ENCODE measurements around the gene GOLGA6C.
"Not testable (repeated sequence)": the region's sequence is repeated elsewhere in the genome, so short reads cannot be mapped to it uniquely, and the experiment has no call there.

The GOLGA6C gene

DNA sequence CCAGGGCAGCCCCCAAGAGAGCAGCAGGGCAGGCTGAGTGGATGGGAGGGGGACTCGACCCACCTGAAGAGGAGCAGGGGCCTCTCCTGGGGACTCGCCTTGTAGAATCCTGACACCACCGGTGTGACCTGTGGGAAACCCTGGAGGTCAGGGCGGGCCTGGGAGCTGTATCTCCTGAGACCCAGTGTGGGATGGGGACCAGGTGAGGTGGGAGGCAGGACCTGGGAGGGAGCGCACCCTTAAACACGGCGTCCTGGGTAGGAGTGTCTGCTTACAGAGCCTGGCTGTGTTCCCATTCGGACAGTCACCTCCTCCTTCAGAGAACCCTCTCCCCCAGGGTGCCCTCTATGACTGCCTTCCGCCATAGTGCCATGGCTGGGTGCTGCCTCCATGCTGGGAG lies 29.3 kb upstream of the GOLGA6C start:
- no peak for FAIRE-seq

- no peak for FAIRE-seq
Observed at GRCh38 chr15:75229191-75230015, 28.7 kb upstream of the GOLGA6C start.

- FAIRE-seq: no peak
Observed at GRCh38 chr15:75230016-75230343, 28.2 kb upstream of the GOLGA6C start.

DNA sequence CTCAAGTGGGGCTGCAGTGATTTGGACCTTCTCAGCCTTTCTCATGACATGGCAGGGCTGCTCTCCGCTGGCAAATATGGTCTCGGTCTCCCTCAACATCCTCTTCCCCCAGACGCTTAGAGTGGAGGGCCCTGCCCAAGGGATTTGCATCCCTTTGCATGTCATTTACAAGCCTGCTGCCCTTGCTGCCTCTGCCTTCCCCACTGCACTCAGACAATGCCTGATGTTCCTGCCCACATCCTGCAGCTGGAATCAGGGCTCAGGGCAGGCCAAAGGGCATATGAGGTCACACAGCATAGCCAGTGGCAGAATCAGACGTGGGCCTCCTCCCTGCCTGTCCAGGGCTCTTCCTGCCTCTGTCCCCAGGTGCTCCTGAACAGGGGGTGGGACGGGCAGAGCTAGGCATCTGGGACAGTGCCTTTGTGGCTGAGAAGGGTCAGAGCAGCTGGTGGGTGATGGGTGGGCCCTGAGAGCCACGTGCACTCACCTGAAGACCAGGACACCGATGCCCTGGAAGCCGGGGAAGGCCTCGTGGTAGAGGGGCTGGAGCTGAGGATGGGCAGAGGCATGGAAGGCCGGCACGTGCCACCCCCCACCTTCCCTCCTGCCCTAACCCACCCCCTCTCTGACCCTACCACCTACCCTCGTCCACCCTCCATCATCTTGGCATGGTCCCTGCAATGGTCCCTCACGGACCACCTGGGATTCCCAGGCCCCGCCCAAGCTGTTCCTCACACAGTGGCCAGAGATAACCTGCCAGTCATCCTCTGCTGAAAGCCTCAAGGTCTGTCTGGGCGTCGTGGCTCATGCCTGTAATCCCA lies 27.4 kb upstream of the GOLGA6C start:
- no peak for FAIRE-seq

DNA sequence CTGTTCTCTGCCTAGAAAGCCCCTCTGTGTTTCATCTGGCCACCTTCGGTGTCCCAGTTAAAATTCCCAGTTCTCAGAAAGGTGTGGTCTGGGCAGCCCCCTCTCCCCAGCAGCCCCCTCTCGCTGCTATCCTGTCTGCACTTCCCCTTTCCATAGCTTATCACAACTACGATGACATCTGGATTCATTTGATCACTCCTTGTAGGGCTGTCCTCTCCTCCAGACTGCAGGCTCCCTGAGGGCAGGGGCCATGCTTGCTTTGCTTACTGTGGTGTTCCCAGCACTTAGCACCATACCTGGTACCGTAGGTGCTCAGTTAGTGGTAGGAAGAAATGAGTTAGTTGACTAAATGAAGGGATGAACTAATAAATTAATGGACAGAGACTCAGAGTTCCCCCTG lies 26.3 kb upstream of the GOLGA6C start:
- FAIRE-seq: no peak

GRCh38 chr15:75232252-75232813 lies 25.8 kb upstream of the GOLGA6C start:
- no peak for FAIRE-seq

DNA sequence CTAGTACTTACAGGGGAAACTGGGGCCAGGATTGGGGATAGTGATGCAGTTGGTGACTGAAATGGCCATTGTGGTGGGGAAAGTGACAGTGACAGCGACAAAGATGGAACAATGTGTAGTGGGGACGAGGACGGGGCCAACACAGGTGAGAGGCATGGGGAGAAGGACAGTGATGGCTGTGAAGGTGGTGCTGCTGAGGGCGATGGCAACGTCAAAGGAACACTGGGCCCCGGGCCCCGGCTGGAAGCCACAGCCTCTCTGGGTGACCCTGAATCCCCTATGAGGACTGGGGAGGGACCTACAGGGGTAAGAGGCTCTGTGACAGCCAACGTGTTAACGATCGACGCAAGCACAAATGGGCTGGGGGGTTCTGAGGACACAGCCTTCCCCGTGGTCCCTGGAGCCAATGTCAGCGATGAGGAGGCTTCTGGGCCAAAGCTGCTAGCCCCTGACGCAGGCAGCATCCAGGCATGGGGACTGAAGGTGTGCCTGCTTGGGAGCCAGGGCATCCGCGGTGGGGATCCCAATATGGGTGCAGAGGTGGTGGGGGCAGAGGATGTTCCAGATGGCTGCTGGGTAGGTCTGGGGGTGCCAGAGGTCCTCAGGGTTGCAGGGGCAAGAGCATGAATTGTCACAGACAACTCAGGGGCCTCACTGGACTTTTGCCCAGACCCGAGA lies 25.2 kb upstream of the GOLGA6C start:
- FAIRE-seq: no peak

DNA sequence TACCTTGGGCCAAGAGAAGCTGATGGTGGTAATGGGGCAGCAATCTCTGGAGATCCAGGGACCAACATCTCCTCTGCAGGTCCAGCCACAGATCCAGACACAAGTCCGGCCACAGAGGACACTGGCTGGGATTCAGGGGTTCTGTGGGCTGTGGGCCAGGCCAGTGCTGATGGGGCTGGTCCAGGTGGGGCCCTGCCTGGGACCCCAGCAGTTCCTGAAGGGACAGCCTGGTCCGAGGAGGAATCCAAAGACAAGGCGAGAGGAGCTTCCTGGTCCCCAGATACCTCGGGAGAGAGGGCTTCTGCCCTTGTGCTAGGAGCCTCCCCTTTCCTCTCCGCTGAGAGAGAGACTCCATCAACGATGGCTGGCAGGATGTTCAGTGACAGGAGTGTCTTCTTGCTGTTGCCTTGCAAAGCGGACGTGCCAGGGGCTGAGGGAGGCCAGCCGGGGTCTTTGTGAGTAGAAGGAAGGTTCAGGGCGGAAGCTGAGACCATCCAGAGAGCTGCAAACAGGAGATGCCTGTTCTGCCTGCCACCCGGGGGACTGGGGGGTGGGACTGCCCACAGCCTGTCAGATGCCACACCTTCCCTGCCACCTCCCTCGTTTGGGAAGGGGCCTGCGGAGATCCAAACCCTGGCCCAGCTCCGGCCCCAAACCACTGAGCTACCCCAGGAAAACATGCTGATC lies 24.5 kb upstream of the GOLGA6C start:
- FAIRE-seq: no peak

GRCh38 chr15:75234191-75234810 lies 23.8 kb upstream of the GOLGA6C start:
- FAIRE-seq: no peak

DNA sequence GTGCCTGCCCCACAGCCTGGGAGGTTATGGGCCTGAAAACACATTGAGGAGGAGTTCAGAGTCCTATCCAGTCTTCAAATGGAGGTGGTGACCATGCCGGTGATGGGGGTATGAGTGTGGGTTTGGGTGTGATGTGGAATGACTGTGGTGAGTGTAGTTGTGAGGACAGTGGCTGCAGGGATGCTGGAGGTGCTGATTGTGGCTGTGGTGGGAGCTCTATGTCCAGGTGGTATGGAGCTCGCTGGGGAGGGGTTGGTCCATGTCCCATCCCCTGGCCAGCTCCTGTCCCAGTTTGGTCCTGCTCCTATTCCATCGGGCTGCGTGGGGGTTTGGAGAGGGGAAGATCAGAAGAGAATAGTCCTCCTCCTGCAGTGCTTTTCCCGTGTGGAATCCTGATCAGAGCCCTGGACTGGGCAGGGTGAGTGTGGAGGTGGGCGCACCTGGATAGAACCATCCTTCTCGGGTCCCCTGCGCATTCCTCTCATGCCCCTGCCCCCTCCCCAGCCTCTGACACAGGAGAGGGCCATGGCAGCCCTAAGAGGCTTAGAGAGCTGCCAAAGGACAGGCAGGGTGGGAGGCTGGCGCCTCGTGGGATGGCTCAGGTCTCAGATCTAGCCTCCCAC lies 23.0 kb upstream of the GOLGA6C start:
- no peak for FAIRE-seq

GRCh38 chr15:75235760-75236729 lies 22.1 kb upstream of the GOLGA6C start:
- no peak for FAIRE-seq

- FAIRE-seq: no peak
Observed at GRCh38 chr15:75237316-75237982, 20.7 kb upstream of the GOLGA6C start.

DNA sequence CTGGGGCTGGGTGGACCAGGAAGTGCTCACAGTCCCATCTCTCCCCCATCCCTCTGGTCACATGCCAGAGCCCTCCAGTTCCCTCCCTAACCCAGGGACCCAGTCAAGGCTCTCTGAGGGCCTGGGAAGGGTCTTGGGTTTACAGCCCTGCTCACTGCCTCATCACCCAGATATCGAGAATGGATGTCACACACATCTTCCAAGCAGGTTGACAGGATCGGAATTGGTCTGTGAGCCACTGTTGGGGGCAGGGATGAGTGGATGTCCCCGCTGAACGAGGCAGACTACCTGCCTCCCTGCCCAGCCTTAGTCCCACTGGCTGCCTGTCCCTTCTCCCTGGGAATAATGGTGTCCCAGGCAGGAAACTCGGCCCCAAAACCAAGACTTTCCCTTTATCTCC lies 20.0 kb upstream of the GOLGA6C start:
- no peak for FAIRE-seq

DNA sequence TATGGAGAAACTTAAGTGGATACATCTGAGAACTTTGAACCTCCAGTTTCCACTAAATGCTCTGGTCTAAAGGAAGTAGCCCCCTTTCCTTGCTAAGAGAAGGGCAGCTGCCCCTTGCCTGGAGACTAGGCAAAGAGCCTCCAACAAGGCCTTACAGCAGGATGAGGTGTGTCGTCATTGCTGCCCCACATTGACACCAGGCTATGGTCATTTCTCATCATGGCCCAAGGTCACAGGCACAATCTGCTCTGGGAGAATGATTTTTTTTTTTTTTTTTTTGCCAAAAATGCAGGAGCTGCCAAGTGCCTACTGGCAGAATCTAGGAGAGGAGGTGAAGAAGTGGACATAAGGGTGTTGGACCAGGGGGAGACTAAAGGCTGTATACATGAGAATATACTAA lies 12.4 kb upstream of the GOLGA6C start:
- not testable (repeated sequence) for FAIRE-seq

- FAIRE-seq: not testable (repeated sequence)
Observed at GRCh38 chr15:75248991-75249390, 9.1 kb upstream of the GOLGA6C start.

DNA sequence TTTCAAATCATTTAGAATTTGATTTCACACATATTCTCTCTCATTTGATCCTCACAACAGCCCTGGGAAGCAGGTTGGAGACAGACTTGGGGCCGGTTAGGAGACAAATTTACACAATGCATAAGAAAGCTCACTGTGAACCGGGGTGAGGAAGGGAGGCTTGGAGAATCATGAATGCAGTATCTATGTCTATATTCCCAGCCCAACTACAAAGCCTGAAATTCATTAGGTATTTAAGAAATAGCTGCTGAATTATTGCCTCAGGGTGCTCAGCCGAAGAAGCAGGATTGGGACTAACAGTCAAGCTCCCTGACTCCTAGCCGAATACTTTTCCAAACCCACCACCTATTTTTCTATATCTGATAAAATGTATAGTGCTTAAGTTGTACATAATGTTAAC lies 8.4 kb upstream of the GOLGA6C start:
- no peak for FAIRE-seq

- not testable (repeated sequence) for FAIRE-seq
Observed at GRCh38 chr15:75251343-75251742, 6.8 kb upstream of the GOLGA6C start.

DNA sequence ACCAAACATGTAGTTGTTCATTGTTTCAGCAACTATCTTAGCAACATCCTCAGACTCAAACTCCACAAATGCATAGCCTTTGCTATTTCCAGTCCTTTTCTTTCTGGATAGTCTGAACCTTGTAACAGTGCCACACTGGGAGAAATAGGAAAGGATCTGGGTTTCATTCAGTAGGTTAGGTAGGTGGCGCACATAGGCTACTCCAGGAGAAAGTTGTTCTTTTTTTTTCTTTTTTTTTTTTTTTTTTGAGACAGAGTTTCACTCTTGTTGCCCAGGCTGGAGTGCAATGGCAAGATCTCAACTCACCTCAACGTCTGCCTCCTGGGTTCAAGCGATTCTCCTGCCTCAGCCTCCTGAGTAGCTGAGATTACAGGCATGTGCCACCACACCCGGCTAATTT lies 5.8 kb upstream of the GOLGA6C start:
- not testable (repeated sequence) for FAIRE-seq

DNA sequence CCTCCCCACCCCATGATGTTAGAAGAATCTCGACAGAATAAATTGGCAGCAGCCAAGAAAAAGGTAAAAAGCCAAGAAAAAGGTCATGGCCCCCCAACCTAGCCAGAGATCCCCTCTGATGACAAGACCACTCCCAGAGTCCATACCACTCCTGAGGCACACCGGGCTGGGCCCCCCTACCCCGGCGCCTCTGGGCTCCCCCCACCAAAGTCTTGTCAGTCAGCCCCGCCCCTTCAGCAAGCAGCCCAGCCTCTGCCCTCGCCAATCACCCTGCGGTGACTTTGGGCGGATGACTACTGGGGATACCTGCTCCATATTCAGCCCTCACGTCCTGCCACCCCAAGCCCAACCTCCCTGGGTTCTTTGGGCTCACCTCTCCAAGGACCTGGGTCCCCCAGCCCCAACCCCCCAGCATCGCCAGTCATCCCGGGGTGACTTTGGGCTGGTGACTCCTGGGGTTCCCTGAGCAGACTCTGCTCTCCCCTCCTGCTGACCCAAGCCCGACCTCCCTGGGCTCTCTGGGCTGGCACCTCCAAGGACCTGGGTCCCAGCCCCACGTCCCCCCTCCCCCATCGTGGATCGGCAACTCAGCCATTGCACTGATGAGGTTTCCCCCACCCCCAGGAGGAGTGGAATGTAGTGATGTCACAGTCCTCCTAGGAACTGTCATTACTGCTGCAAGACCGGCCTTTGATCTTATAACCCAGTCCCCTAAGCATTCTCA lies 648 bp downstream of the GOLGA6C start:
- FAIRE-seq: not testable (repeated sequence)
